Gastrocnemius medialis (tissue), 4 donors: ENCODE results near the gene ACBD5. TPM values are rescaled to one million over a fixed set of nuclear protein-coding genes. Genes with fewer than 3 reads are reported as not detected.

Experiments used
- ATAC-seq, 2 donors: fragments of 150-250 bp; one replicate each; pipeline ENCODE4 v1.9.1; 2016
- DNase-seq, 2 donors: peaks; one replicate each; pipeline ENCODE4 v3.0.0-alpha.2; 2019
- H3K27ac ChIP-seq, 4 donors: fragments of 200-600 bp; sonication (generic); 1 replicate in 1 of 4; 2 replicates in 3 of 4; pipeline ENCODE4 v1.5.1; 2016 to 2018; ENCODE audit warnings: mild to moderate bottlenecking in 2 of 4, moderate library complexity in 1 of 4
- H3K27me3 ChIP-seq, 3 donors: fragments of 200-600 bp; sonication (generic) in 2 of 3; 1 replicate in 1 of 3; 2 replicates in 2 of 3; pipeline versions ENCODE4 v1.5.1 to v1.6.0; 2016 to 2019; ENCODE audit warnings: mild to moderate bottlenecking in 1 of 3, moderate library complexity in 1 of 3
- H3K36me3 ChIP-seq, 2 donors: fragments of 200-600 bp; sonication (generic) in 1 of 2; one replicate each; pipeline ENCODE4 v1.5.1; 2017 to 2018
- H3K4me1 ChIP-seq, 2 donors: fragments of 200-600 bp; sonication (generic) in 1 of 2; one replicate each; pipeline ENCODE4 v1.5.1; 2016 to 2017; ENCODE audit warnings: mild to moderate bottlenecking in 2 of 2
- H3K4me3 ChIP-seq, 4 donors: fragments of 200-600 bp; sonication (generic) in 3 of 4; 1 replicate in 1 of 4; 2 replicates in 3 of 4; pipeline ENCODE4 v1.5.1; 2016 to 2019; ENCODE audit warnings: mild to moderate bottlenecking in 2 of 4
- H3K9me3 ChIP-seq, 3 donors: fragments of 200-600 bp; sonication (generic) in 2 of 3; 1 replicate in 1 of 3; 2 replicates in 2 of 3; pipeline ENCODE4 v1.5.1; 2016 to 2019
- CTCF ChIP-seq, 5 experiments: fragments of 450-650 bp in 3 of 5; fragments of 200-600 bp in 2 of 5; sonication (generic) in 2 of 5; IDR thresholded peaks in 4 of 5; conservative IDR thresholded peaks in 1 of 5; 1 replicate in 4 of 5; 2 replicates in 1 of 5; pipeline ENCODE4 v1.5.1; 2016 to 2019; ENCODE audit warnings: antibody characterized with exemption in 5 of 5, mild to moderate bottlenecking in 3 of 5, moderate library complexity in 3 of 5
- POLR2A ChIP-seq, 2 donors: fragments of 450-650 bp; IDR thresholded peaks; one replicate each; pipeline ENCODE4 v1.6.1; 2017; ENCODE audit warnings: antibody characterized with exemption in 2 of 2, mild to moderate bottlenecking in 2 of 2, moderate library complexity in 2 of 2
- in situ Hi-C, 4 donors: fragments of 200-750 bp; cut with MboI; loops; one replicate each; pipeline versions ENCODE4 v1.15.0 to v1.8.0; 2017; ENCODE audit warnings: low sequenced_read_pairs in 4 of 4
- intact Hi-C: fragments of 100-400 bp; cut with DNase I; formaldehyde crosslinking; loops from one replicate; pipeline ENCODE4 v1.15.1; 2023; ENCODE audit warnings: low total_unique reads
- total RNA-seq, 4 donors: library from RNA; depleted of rRNA; stranded (reverse); fragments of >200 nt; gene quantifications; one replicate each; pipeline versions ENCODE4 v1.1.0 to v1.2.3, GENCODE V29; 2016

Gene ACBD5
- total RNA-seq, 4 donors from 2014 or later = 24.0 to 37.4 (median 34.3) TPM

GRCh38 chr10:27258838-27259812 is 18.5 kb upstream of the ACBD5 start:
- H3K4me1 ChIP-seq = no peaks in the 10 kb centered on the region
- H3K27me3 ChIP-seq = peaks cover 26 to 45% (median 37%) of the 10 kb centered on the region in 3 donors
- DNase-seq (no peak), ATAC-seq (no peak)
- peak overlapping the region; percentile 40 to 56 (median 50) for H3K4me3 ChIP-seq
- H3K36me3 ChIP-seq = no peaks in the 10 kb centered on the region
- TF ChIP-seq CTCF (IDR thresholded peaks at IDR 0.05 in 4 of 5, conservative IDR thresholded peaks at IDR 0.05 in 1 of 5) (no peak), POLR2A (IDR thresholded peaks at IDR 0.05) (no peak)
- no peak overlapping the region for H3K27ac ChIP-seq
- in situ Hi-C loops = no loop called here
- H3K9me3 ChIP-seq = no peaks in the 10 kb centered on the region
- intact Hi-C loops = no loop called here

GRCh38 chr10:27258492-27258837 is 17.9 kb upstream of the ACBD5 start:
- intact Hi-C loops = no loop called here
- no peak for ATAC-seq
- DNase-seq = no peak
- no peaks in the 10 kb centered on the region for H3K9me3 ChIP-seq
- H3K4me3 ChIP-seq = peak overlapping the region; percentile 40 to 56 (median 50)
- no peak overlapping the region for H3K27ac ChIP-seq
- H3K27me3 ChIP-seq = peaks cover 26 to 41% (median 37%) of the 10 kb centered on the region in 3 donors
- no peaks in the 10 kb centered on the region for H3K4me1 ChIP-seq
- H3K36me3 ChIP-seq = no peaks in the 10 kb centered on the region
- no peak for TF ChIP-seq POLR2A (IDR thresholded peaks at IDR 0.05)
- no peak for TF ChIP-seq CTCF (IDR thresholded peaks at IDR 0.05 in 4 of 5, conservative IDR thresholded peaks at IDR 0.05 in 1 of 5)
- in situ Hi-C loops = no loop called here

DNA sequence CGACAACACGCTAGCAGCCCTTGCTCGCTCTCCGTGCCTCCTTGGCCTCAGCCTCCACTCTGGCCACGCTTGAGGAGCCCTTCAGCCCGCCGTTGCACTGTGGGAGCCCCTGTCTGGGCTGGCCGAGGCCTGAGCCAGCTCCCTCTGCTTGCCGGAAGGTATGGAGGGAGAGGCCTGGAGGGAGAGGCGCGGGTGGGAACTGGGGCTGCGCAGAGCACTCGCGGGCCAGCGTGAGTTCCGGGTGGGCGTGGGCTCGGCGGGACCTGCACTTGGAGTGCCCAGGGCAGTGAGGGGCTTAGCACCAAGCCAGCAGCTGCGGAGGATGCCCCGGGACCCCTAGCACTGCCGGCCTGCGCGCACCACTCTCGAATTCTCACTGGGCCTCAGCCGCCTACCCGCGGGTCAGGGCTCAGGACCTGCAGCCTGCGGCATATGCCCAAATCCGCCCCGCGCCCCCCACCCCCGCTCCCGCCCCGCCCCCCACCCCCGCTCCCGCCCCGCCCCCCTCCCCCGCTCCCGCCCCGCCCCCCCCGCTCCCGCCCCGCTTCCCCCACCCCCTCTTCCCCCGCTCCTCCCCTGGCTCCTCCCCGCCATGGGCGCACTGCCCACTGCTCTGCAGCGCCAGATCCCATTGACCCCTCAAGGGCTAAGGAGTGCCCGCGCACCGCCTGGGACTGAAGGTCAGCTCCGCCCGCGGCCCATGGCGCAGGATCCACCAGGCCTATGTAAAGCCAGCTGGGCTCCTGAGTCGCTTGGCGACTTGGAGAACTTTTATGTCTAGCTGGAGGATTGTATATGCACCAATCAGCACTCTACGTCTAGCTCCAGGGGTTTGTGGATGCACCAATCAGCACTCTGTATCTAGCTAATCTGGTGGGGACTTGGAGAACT is 15.9 kb upstream of the ACBD5 start:
- H3K27ac ChIP-seq = no peak overlapping the region
- H3K4me3 ChIP-seq = no peak overlapping the region
- TF ChIP-seq POLR2A (IDR thresholded peaks at IDR 0.05) (no peak), CTCF (IDR thresholded peaks at IDR 0.05 in 4 of 5, conservative IDR thresholded peaks at IDR 0.05 in 1 of 5) (no peak)
- H3K36me3 ChIP-seq = no peaks in the 10 kb centered on the region
- ATAC-seq (no peak), DNase-seq (no peak)
- no peaks in the 10 kb centered on the region for H3K4me1 ChIP-seq
- in situ Hi-C loops (no loop called here), intact Hi-C loops (no loop called here)
- no peaks in the 10 kb centered on the region for H3K9me3 ChIP-seq
- H3K27me3 ChIP-seq = peaks cover 26 to 38% (median 37%) of the 10 kb centered on the region in 3 donors

DNA sequence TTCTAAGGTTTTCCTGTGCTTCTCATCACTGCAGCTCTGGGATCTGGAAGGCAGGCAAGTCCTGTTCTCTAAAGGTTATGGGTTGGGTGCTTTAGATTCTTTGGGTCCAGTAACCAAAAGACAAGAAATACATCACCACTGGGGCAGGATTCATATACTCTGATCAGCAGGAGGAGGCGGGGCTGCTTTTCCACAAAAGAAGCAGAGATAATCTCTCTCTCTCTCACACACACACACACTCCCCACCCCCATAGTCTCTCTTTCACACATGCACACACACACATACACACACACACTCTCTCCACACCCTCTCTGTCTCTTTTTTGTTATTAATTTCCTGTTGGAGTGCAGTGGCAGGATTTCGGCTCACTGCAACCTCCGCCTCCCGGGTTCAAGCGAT is 13.0 kb upstream of the ACBD5 start:
- in situ Hi-C loops = no loop called here
- TF ChIP-seq CTCF (IDR thresholded peaks at IDR 0.05 in 4 of 5, conservative IDR thresholded peaks at IDR 0.05 in 1 of 5) (no peak), POLR2A (IDR thresholded peaks at IDR 0.05) (no peak)
- no peaks in the 10 kb centered on the region for H3K36me3 ChIP-seq
- no peak overlapping the region for H3K4me3 ChIP-seq
- no peak for DNase-seq
- peaks cover 10 to 16% (median 10%) of the 10 kb centered on the region in 3 donors for H3K27me3 ChIP-seq
- intact Hi-C loops = no loop called here
- no peaks in the 10 kb centered on the region for H3K9me3 ChIP-seq
- no peak overlapping the region for H3K27ac ChIP-seq
- H3K4me1 ChIP-seq = peaks cover 3% of the 10 kb centered on the region in 2 donors
- ATAC-seq = no peak
